Sigmoid colon (tissue), 7 donors: Measurements from ENCODE around the gene GPX8. TPM values are rescaled to one million over a fixed set of nuclear protein-coding genes. Genes with fewer than 3 reads are reported as not detected.
A peak's percentile ranks its signal among the peaks of the same experiment; 100 is the strongest.

Experiments used
- DNase-seq: peaks from one replicate; pipeline ENCODE4 v3.0.0-alpha.2; 2019
- H3K27ac ChIP-seq, 4 donors: fragments of 200-600 bp; sonication (generic); one replicate each; pipeline ENCODE4 v1.5.1; 2016 to 2019; ENCODE audit warnings: mild to moderate bottlenecking in 1 of 4
- H3K27me3 ChIP-seq, 3 donors: fragments of 200-600 bp; sonication (generic); one replicate each; pipeline ENCODE4 v1.5.1; 2019; ENCODE audit warnings: mild to moderate bottlenecking in 1 of 3
- H3K36me3 ChIP-seq, 4 donors: fragments of 200-600 bp; sonication (generic); one replicate each; pipeline ENCODE4 v1.5.1; 2016 to 2019
- H3K4me1 ChIP-seq, 4 donors: fragments of 200-600 bp; sonication (generic); one replicate each; pipeline ENCODE4 v1.5.1; 2017 to 2019
- H3K4me3 ChIP-seq, 4 donors: fragments of 200-600 bp; sonication (generic); one replicate each; pipeline ENCODE4 v1.5.1; 2017 to 2019; ENCODE audit warnings: mild to moderate bottlenecking in 2 of 4, moderate library complexity in 1 of 4
- H3K9me3 ChIP-seq, 4 donors: fragments of 200-600 bp in 3 of 4; sonication (generic) in 3 of 4; one replicate each; pipeline versions ENCODE4 v1.5.1 to v1.6.1; 2013 to 2019
- CTCF ChIP-seq, 4 experiments: fragments of 450-650 bp in 3 of 4; fragments of 200-600 bp in 1 of 4; IDR thresholded peaks; one replicate each; pipeline ENCODE4 v1.5.1; 2016 to 2019; ENCODE audit warnings: antibody characterized with exemption in 4 of 4, mild to moderate bottlenecking in 3 of 4, moderate library complexity in 2 of 4
- EP300 ChIP-seq, 4 donors: sonication (generic); formaldehyde crosslinking; IDR thresholded peaks; one replicate each; pipeline ENCODE4 v1.6.1; 2017; ENCODE audit warnings: antibody characterized with exemption in 4 of 4
- POLR2A ChIP-seq, 2 donors: fragments of 450-650 bp; IDR thresholded peaks; one replicate each; pipeline ENCODE4 v1.6.1; 2016; ENCODE audit warnings: antibody characterized with exemption in 2 of 2, mild to moderate bottlenecking in 2 of 2, moderate library complexity in 2 of 2
- POLR2AphosphoS5 ChIP-seq, 4 donors: sonication (generic); formaldehyde crosslinking; IDR thresholded peaks; one replicate each; pipeline ENCODE4 v1.6.1; 2017; ENCODE audit warnings: antibody characterized with exemption in 4 of 4
- WGBS, 2 donors: extraction: QIAGEN DNeasy Blood & Tissue Kit; methylation state at CpG; one replicate each; pipeline ENCODE4 v1.1.7; 2013; 5-methylcytosine and 5-hydroxymethylcytosine counted together
- intact Hi-C: fragments of 100-400 bp; cut with DNase I; formaldehyde crosslinking; loops from one replicate; pipeline ENCODE4 v1.15.1; 2023
- polyA plus RNA-seq, 3 donors: library from polyadenylated mRNA; stranded (reverse); fragments of 200-250 nt; gene quantifications; one replicate each; pipeline ENCODE4 v1.2.3, GENCODE V29; 2013
- total RNA-seq, 4 donors: library from RNA; depleted of rRNA; stranded (reverse); fragments of >200 nt; gene quantifications; one replicate each; pipeline ENCODE4 v1.1.0, GENCODE V29; 2016
- donor health status: healthy with polysubstance abuse.
- donor health status: Bipolar disorder and iron deficiency.
- donor health status: healthy.

The GPX8 gene
- total and polyA plus RNA-seq, 7 donors, result 1.8 to 20.8 (median 14.2) TPM

- Histone ChIP-seq H3K9me3 (no peaks in the 10 kb centered on the region), H3K27me3 (no peaks in the 10 kb centered on the region), H3K4me1 (no peaks in the 10 kb centered on the region), H3K36me3 (no peaks in the 10 kb centered on the region), H3K27ac (no peak overlapping the region), H3K4me3 (no peak overlapping the region)
- TF ChIP-seq POLR2AphosphoS5 (IDR thresholded peaks at IDR 0.05), result no peak
- no peak for TF ChIP-seq CTCF (IDR thresholded peaks at IDR 0.05)
- no peak for TF ChIP-seq POLR2A (IDR thresholded peaks at IDR 0.05)
- no peak for TF ChIP-seq EP300 (IDR thresholded peaks at IDR 0.05)
- no peak for DNase-seq
- WGBS, 2 donors, result 83 to 88% methylated on average over 8 of the region's 8 CpGs
- intact Hi-C loops, result loop anchor here (1.0 kb wide), 1 partner anchor 240 kb away; no protein-coding TSS in a partner anchor
Measured at GRCh38 chr5:55146080-55146479, 13.9 kb upstream of the GPX8 start.

GRCh38 chr5:55146543-55147151 lies 13.3 kb upstream of the GPX8 start:
- H3K4me3 ChIP-seq, result no peak overlapping the region
- 5 to 8% methylated on average over 11 of the region's 11 CpGs for WGBS, 2 donors
- TF ChIP-seq CTCF (IDR thresholded peaks at IDR 0.05), result peak; percentile 29 to 92 (median 72)
- no peak for TF ChIP-seq POLR2A (IDR thresholded peaks at IDR 0.05)
- H3K4me1 ChIP-seq, result no peaks in the 10 kb centered on the region
- H3K36me3 ChIP-seq, result no peaks in the 10 kb centered on the region
- peak; percentile 79 for DNase-seq
- H3K9me3 ChIP-seq, result no peaks in the 10 kb centered on the region
- intact Hi-C loops, result loop anchor here (1.0 kb wide), 1 partner anchor 240 kb away; no protein-coding TSS in a partner anchor
- H3K27ac ChIP-seq, result no peak overlapping the region
- no peaks in the 10 kb centered on the region for H3K27me3 ChIP-seq

- H3K4me3 ChIP-seq, result no peak overlapping the region
- DNase-seq, result no peak
- H3K27me3 ChIP-seq, result no peaks in the 10 kb centered on the region
- no peak overlapping the region for H3K27ac ChIP-seq
- H3K9me3 ChIP-seq, result no peaks in the 10 kb centered on the region
- no peaks in the 10 kb centered on the region for H3K36me3 ChIP-seq
- no peaks in the 10 kb centered on the region for H3K4me1 ChIP-seq
- intact Hi-C loops, result no loop called here
- WGBS, 2 donors, result 60 to 77% methylated on average over 2 of the region's 2 CpGs
- TF ChIP-seq EP300 (IDR thresholded peaks at IDR 0.05), result no peak
- TF ChIP-seq CTCF (IDR thresholded peaks at IDR 0.05), result no peak
- TF ChIP-seq POLR2AphosphoS5 (IDR thresholded peaks at IDR 0.05), result no peak
- TF ChIP-seq POLR2A (IDR thresholded peaks at IDR 0.05), result no peak
Measured at GRCh38 chr5:55149308-55149795, 10.6 kb upstream of the GPX8 start.

GRCh38 chr5:55151923-55152842 lies 7.8 kb upstream of the GPX8 start:
- intact Hi-C loops, result no loop called here
- Histone ChIP-seq H3K36me3 (no peaks in the 10 kb centered on the region), H3K27me3 (no peaks in the 10 kb centered on the region), H3K4me1 (no peaks in the 10 kb centered on the region), H3K4me3 (no peak overlapping the region), H3K9me3 (no peaks in the 10 kb centered on the region), H3K27ac (no peak overlapping the region)
- no peak for TF ChIP-seq CTCF (IDR thresholded peaks at IDR 0.05)
- TF ChIP-seq POLR2A (IDR thresholded peaks at IDR 0.05), result no peak
- WGBS, 2 donors, result 58 to 68% methylated on average over 5 of the region's 5 CpGs
- no peak for DNase-seq
